HL-60 (cell line): ENCODE measurements around the gene AZIN2.

Source experiments
- DNase-seq, 2 experiments: peaks; one replicate each; pipeline ENCODE4 v3.0.0-alpha.2; 2010 to 2020; ENCODE audit warnings: low read depth in 1 of 2, low spot score in 1 of 2
- H3K27ac ChIP-seq: fragments of 250-450 bp; sonication (Bioruptor Pico); replicated peaks from 2 replicates; pipeline ENCODE4 v1.5.1; 2020; ENCODE audit warnings: mild to moderate bottlenecking, moderate library complexity
- H3K27me3 ChIP-seq: fragments of 250-450 bp; sonication (Bioruptor Pico); 2 replicates; pipeline ENCODE4 v1.5.1; 2021; ENCODE audit warnings: mild to moderate bottlenecking, moderate library complexity; ENCODE audit not compliant: insufficient read depth, poor library complexity, severe bottlenecking
- H3K4me3 ChIP-seq: replicated peaks from 2 replicates; pipeline ENCODE4 v1.5.1; 2011; ENCODE audit warnings: mild to moderate bottlenecking, control low read depth, low read length; ENCODE audit not compliant: insufficient read depth
- CTCF ChIP-seq: IDR thresholded peaks from one replicate; pipeline ENCODE4 v1.5.1; 2011; ENCODE audit warnings: low read length, control low read depth, inconsistent platforms; ENCODE audit not compliant: insufficient read depth
- GABPA ChIP-seq: IDR thresholded peaks from 2 replicates; pipeline ENCODE4 v1.6.1; 2012; ENCODE audit warnings: low read depth
- POLR2AphosphoS5 ChIP-seq: IDR thresholded peaks from 2 replicates; pipeline ENCODE4 v1.6.1; 2012; ENCODE audit warnings: low read depth
- REST ChIP-seq: IDR thresholded peaks from 2 replicates; pipeline ENCODE4 v1.6.1; 2012; ENCODE audit warnings: low read depth; ENCODE audit not compliant: insufficient replicate concordance
- SPI1 ChIP-seq: IDR thresholded peaks from 2 replicates; pipeline ENCODE4 v1.6.1; 2012; ENCODE audit warnings: low read depth, mild to moderate bottlenecking, borderline replicate concordance

The AZIN2 gene

DNA sequence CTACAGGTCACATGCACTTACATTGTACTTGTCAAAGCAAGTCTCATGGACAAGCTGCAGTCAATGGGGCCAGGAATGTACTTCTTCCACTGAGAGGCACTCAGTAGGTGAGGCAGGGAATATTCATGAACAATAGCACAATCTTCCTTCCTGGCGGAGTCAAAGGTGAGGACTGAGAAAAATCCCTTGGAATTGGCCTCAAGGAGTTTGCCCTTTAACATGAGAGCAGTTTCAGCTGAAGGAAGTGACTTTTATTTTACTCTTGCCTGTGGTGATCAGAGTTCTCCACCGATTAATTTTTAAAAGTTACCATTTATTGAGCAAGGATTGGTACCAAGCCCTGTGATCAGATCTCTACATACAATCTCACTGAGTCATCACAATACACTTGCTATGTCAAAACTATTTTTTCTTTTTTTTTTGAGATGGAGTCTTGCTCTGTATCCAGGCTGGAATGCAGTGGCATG, 33.1 kb upstream of the AZIN2 start:
- Histone ChIP-seq H3K27ac (no peak overlapping the region), H3K4me3 (no peak overlapping the region), H3K27me3 (no peaks in the 10 kb centered on the region)
- no peak for TF ChIP-seq SPI1
- no peak for DNase-seq

GRCh38 chr1:33048426-33048825, 32.5 kb upstream of the AZIN2 start:
- H3K27ac ChIP-seq = no peak overlapping the region
- TF ChIP-seq CTCF (no peak), SPI1 (no peak), POLR2AphosphoS5 (no peak), REST (no peak), GABPA (no peak)
- no peaks in the 10 kb centered on the region for H3K27me3 ChIP-seq
- DNase-seq = no peak
- no peak overlapping the region for H3K4me3 ChIP-seq

- 0 out of 2 replicates have a peak overlapping the region, but pooled peaks have one; percentile 13 for H3K27ac ChIP-seq
- no peak overlapping the region for H3K4me3 ChIP-seq
- DNase-seq = peak in 1 of 2 experiments; percentile 54
- H3K27me3 ChIP-seq = no peaks in the 10 kb centered on the region
- TF ChIP-seq POLR2AphosphoS5 = no peak
- TF ChIP-seq SPI1 = peak; percentile 25; the same call in 1 of the 2 replicates
These were observed 31.6 kb upstream of the AZIN2 start for GRCh38 chr1:33049371-33049770.

DNA sequence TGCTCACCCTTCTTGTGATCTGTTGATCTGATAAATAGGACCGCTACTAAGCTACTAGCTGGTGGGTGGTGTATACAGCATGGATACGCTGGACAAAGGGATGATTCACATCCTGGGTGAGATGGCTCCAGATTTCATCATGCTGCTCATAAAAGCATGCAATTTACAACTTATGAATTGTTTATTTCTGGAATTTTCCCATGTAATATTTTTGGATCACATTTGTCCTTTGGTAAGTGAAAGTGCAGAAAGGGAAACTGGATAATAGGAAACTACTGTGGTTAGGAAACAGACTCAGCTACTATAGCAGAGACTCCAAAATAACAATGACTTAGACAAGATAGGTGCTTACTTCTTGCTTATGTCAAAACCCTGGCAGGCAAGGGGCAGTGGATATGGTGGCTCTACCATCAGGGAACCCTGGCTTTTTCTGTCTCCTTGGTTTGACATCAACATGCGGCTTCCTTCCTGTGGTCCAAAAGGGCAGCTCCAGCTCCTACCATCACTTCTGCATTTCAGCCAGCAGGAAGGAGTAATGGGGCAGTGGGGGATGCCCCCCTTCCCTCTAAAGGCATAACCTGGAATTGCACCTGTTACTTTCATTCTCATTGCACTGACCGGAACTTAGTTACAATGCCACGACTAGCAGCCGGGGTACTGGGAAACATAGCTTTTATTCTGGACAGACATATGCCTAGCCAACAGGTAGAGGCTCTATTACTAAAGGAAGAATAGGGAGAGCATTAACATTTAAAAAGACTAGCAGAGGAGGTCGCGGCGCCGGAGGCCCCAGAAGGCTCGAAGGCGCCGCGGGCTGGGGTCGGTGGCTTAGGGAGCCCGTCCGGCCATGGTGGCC, 30.5 kb upstream of the AZIN2 start:
- Histone ChIP-seq H3K27me3 (no peaks in the 10 kb centered on the region), H3K4me3 (no peak overlapping the region), H3K27ac (no peak overlapping the region)
- peak; percentile 66; the same call in 1 of the 2 replicates for TF ChIP-seq SPI1
- no peak for TF ChIP-seq GABPA
- DNase-seq = peak in 1 of 2 experiments; percentile 54

DNA sequence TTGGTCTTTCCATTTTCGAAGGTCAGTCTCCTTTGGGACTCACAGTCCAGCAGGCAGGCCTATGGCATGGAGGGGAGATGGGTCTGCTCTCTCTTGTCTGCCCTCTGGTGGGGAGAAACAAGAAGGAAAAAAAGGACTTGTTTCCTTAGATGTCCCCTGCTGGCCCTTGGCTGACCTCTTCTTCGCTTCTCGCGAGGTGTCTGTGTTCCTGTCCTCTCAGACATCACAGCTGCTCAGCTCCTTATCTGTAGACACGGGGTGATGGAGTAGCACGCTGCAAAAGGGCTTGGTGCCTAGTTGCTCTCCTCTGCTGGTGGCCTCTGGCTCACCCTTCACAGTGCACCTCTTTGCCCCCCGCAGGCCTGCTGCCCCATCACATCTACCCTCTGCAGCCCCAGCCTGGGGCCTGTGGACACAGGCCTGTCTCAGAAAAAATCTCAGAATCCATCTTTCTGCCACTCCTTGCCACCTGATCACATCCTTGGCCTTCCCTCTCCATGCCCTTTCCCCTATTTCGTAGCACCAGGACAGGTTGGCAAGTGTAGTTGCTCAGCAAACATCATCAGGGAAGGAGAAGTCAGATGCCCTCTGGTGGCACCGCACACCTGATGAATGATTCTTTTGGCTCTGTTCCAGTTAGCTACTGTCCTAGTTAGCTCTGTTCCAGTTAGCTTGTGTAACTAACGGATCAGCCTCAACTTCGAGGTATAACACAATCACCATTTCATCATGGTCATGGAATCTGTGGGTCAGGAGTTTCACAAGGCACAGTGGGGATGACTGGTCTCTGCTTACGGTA, 25.5 kb upstream of the AZIN2 start:
- H3K4me3 ChIP-seq = no peak overlapping the region
- no peaks in the 10 kb centered on the region for H3K27me3 ChIP-seq
- H3K27ac ChIP-seq = peak overlapping the region; percentile 22; the same call in 1 of the 2 replicates
- DNase-seq = peak; percentile 79 to 96
- TF ChIP-seq GABPA (no peak), REST (no peak), CTCF (peak; percentile 52), POLR2AphosphoS5 (peak; percentile 69)
